Lower lobe of right lung (tissue), 2 donors: ENCODE data around the gene RGS18. TPM values are rescaled to one million over a fixed set of nuclear protein-coding genes. Genes with fewer than 3 reads are reported as not detected.

Experiments used
- ATAC-seq, 2 donors: fragments of 200-7000 bp; cut with Tn5 transposase; one replicate each; pipeline ENCODE4 v1.9.1; 2020 to 2022; ENCODE audit warnings: mild to moderate bottlenecking in 2 of 2, moderate library complexity in 2 of 2
- DNase-seq: peaks from one replicate; pipeline ENCODE4 v3.0.0-alpha.2; 2020
- H3K27ac ChIP-seq: fragments of 200-600 bp; one replicate; pipeline ENCODE4 v1.8.0; 2022
- H3K27me3 ChIP-seq: fragments of 200-600 bp; one replicate; pipeline ENCODE4 v1.8.0; 2022; ENCODE audit warnings: low read depth
- H3K36me3 ChIP-seq: fragments of 200-600 bp; one replicate; pipeline ENCODE4 v1.8.0; 2022; ENCODE audit warnings: mild to moderate bottlenecking
- H3K4me1 ChIP-seq: fragments of 200-600 bp; one replicate; pipeline ENCODE4 v1.8.0; 2022
- H3K4me3 ChIP-seq: fragments of 200-600 bp; one replicate; pipeline ENCODE4 v1.8.0; 2022; ENCODE audit warnings: mild to moderate bottlenecking
- H3K9me3 ChIP-seq: fragments of 200-600 bp; one replicate; pipeline ENCODE4 v1.8.0; 2022
- intact Hi-C: fragments of 100-400 bp; cut with DNase I; formaldehyde crosslinking; loops from one replicate; pipeline ENCODE4 v1.11.0; 2022
- total RNA-seq: library from RNA; stranded (reverse); fragmentation: NEBNext Ultra II Directional; extraction: Animal tissue kit (Norgen Biotek cat#: 25700); gene quantifications from one replicate; pipeline ENCODE4 v1.2.1, GENCODE V29; 2021
- TF ChIP-seq, protein P1 (sequence below): fragments of 200-600 bp; IDR thresholded peaks from one replicate; pipeline ENCODE4 v1.8.0; 2022; ENCODE audit warnings: antibody characterized with exemption, mild to moderate bottlenecking
- donor health status: DM: no; HTN: yes; CAD: no; lungs with severe emphysema.

Gene RGS18
- total RNA-seq, 1 donor from 2014 or later: 13.0 TPM

DNA sequence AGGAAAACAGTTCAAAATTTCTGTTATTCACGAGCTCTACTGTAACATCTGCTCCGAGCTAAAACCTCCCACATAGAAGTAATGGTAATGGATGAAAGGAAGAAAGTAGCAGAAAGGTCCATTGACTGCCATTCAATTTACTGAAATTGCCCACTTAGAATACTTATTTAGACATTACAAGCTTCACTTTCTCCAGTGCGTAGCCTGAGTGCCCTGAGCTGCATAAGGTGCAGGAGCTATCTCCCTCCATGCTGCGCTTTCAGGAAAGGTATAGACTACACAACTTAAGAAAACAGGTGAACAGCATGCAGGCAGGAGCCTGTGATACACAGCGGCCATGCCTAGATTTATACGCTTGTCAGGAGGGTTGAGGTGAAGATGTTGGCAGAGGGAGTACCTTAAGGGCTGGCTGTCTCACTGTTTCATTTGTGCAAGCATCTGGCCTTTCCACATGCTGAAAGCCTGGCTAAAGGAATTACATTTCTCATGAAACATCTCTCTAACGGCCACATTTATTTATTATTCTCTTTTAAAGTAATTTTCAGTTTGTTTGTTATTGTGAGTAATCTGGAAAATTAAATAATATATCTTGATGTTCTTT is 74.7 kb downstream of the RGS18 start:
- Histone ChIP-seq H3K27ac (no peak overlapping the region), H3K4me1 (no peaks in the 10 kb centered on the region), H3K9me3 (no peaks in the 10 kb centered on the region), H3K27me3 (no peaks in the 10 kb centered on the region), H3K36me3 (no peaks in the 10 kb centered on the region), H3K4me3 (no peak overlapping the region)
- intact Hi-C loops: no loop called here
- TF ChIP-seq, protein P1, sequence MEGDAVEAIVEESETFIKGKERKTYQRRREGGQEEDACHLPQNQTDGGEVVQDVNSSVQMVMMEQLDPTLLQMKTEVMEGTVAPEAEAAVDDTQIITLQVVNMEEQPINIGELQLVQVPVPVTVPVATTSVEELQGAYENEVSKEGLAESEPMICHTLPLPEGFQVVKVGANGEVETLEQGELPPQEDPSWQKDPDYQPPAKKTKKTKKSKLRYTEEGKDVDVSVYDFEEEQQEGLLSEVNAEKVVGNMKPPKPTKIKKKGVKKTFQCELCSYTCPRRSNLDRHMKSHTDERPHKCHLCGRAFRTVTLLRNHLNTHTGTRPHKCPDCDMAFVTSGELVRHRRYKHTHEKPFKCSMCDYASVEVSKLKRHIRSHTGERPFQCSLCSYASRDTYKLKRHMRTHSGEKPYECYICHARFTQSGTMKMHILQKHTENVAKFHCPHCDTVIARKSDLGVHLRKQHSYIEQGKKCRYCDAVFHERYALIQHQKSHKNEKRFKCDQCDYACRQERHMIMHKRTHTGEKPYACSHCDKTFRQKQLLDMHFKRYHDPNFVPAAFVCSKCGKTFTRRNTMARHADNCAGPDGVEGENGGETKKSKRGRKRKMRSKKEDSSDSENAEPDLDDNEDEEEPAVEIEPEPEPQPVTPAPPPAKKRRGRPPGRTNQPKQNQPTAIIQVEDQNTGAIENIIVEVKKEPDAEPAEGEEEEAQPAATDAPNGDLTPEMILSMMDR: no peak
- ATAC-seq: no peak
- no peak for DNase-seq

DNA sequence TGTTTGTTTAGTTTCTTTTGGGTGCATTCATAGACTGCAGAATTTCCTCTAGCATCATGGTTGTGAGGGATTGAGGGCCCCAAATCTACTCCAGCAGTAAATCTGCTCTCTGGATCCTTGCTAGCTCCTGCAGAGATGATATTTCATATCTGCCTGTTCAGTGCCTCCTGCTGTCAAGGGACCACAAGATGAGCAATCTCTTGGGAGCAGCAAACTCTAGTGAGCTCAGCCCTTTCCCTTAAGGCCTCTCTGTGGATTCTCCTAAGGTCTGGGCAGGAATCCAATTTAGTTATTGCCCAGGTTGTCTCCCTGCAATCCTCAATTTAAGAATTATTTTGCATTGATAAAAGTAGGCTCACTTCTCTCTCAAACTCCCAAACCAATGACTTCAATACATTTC is 76.9 kb downstream of the RGS18 start:
- TF ChIP-seq, protein P1: no peak
- H3K27ac ChIP-seq: no peak overlapping the region
- intact Hi-C loops: no loop called here
- H3K27me3 ChIP-seq: no peaks in the 10 kb centered on the region
- no peaks in the 10 kb centered on the region for H3K4me1 ChIP-seq
- DNase-seq: no peak
- H3K9me3 ChIP-seq: no peaks in the 10 kb centered on the region
- ATAC-seq: no peak
- no peak overlapping the region for H3K4me3 ChIP-seq
- no peaks in the 10 kb centered on the region for H3K36me3 ChIP-seq

Other genes starting within 250 kb of the RGS18 start
- not detected for gene RGS21, start 158.5 kb downstream of the RGS18 start, total RNA-seq